ENCODE results near the gene SFR1.

GRCh38 chr10:104127411-104127810 lies 5.4 kb downstream of the SFR1 start:
- TF ChIP-seq CTCF (conservative IDR thresholded peaks at IDR 0.05; ENCODE audit: low read length) (peak; percentile 69), EZH2phosphoT487 (IDR thresholded peaks at IDR 0.05; ENCODE audit: borderline replicate concordance, low read depth, low read length) (no peak)
